Activated CD8-positive, alpha-beta memory T cell treated with anti-CD3 and anti-CD28 coated beads, Interleukin-2, amount 50 U/mL, for 24 hours (primary cell): ENCODE measurements around the gene PACRG.

Experiments
- DNase-seq: peaks from one replicate; pipeline ENCODE4 v3.0.0-alpha.2; 2020; ENCODE audit errors: extremely low read depth

The PACRG gene

GRCh38 chr6:163085426-163085825 lies 357.7 kb downstream of the PACRG start:
- DNase-seq: no peak

- DNase-seq: no peak
Measured at GRCh38 chr6:163085861-163086623, 358.3 kb downstream of the PACRG start.

- no peak for DNase-seq
Measured at GRCh38 chr6:163086624-163086920, 358.8 kb downstream of the PACRG start.

- DNase-seq: no peak
Measured at GRCh38 chr6:163087981-163088380, 360.2 kb downstream of the PACRG start.

GRCh38 chr6:163092876-163093275 lies 365.1 kb downstream of the PACRG start:
- DNase-seq: no peak

GRCh38 chr6:163094881-163095280 lies 367.1 kb downstream of the PACRG start:
- DNase-seq: no peak

GRCh38 chr6:163095401-163095800 lies 367.6 kb downstream of the PACRG start:
- DNase-seq: no peak

GRCh38 chr6:163098827-163099479 lies 371.2 kb downstream of the PACRG start:
- no peak for DNase-seq

- no peak for DNase-seq
Measured at GRCh38 chr6:163099621-163100171, 371.9 kb downstream of the PACRG start.

- DNase-seq: no peak
Measured at GRCh38 chr6:163100259-163100658, 372.5 kb downstream of the PACRG start.

GRCh38 chr6:163113358-163113962 lies 385.7 kb downstream of the PACRG start:
- no peak for DNase-seq

- no peak for DNase-seq
Measured at GRCh38 chr6:163118941-163119340, 391.2 kb downstream of the PACRG start.

GRCh38 chr6:163120223-163120622 lies 392.4 kb downstream of the PACRG start:
- DNase-seq: no peak

- no peak for DNase-seq
Measured at GRCh38 chr6:163121270-163121669, 393.5 kb downstream of the PACRG start.

- no peak for DNase-seq
Measured at GRCh38 chr6:163122365-163122764, 394.6 kb downstream of the PACRG start.

GRCh38 chr6:163123098-163123497 lies 395.3 kb downstream of the PACRG start:
- DNase-seq: no peak

- no peak for DNase-seq
Measured at GRCh38 chr6:163126741-163127140, 399.0 kb downstream of the PACRG start.

GRCh38 chr6:163127587-163127986 lies 399.8 kb downstream of the PACRG start:
- no peak for DNase-seq

- DNase-seq: no peak
Measured at GRCh38 chr6:163128324-163128723, 400.6 kb downstream of the PACRG start.

GRCh38 chr6:163132050-163132750 lies 404.4 kb downstream of the PACRG start:
- DNase-seq: no peak

- DNase-seq: no peak
Measured at GRCh38 chr6:163133017-163133416, 405.2 kb downstream of the PACRG start.

GRCh38 chr6:163133691-163134090 lies 405.9 kb downstream of the PACRG start:
- DNase-seq: no peak
